ENCODE data around the gene PIK3R2. TPM values are rescaled to one million over a fixed set of nuclear protein-coding genes. Genes with fewer than 3 reads are reported as not detected.

The PIK3R2 gene
- polyA plus RNA-seq, 1 donor from 2014 or later: 14.8 TPM

GRCh38 chr19:18122424-18122823 is 30.5 kb upstream of the PIK3R2 start:
- peaks cover 8% of the 10 kb centered on the region for H3K79me2 ChIP-seq (replicated peaks; ENCODE audit: insufficient read depth, low read length)
- no peak overlapping the region for H3K9ac ChIP-seq (ENCODE audit: low read length)
- H3K4me2 ChIP-seq (ENCODE audit: low read length): no peak overlapping the region
- no peak overlapping the region for H3K4me3 ChIP-seq (ENCODE audit: low read length)
- no peaks in the 10 kb centered on the region for H3K36me3 ChIP-seq (ENCODE audit: insufficient read depth, low read length)
- H3K9me3 ChIP-seq (ENCODE audit: low read length): no peaks in the 10 kb centered on the region
- H3K9me2 ChIP-seq (ENCODE audit: insufficient read depth, low read length): no peaks in the 10 kb centered on the region
- TF ChIP-seq TAF1 (IDR thresholded peaks at IDR 0.05; ENCODE audit: low read depth) (no peak), SMC3 (conservative IDR thresholded peaks at IDR 0.05; ENCODE audit: poor library complexity) (no peak), EZH2 (IDR thresholded peaks at IDR 0.05; ENCODE audit: borderline replicate concordance, insufficient read depth, low read length, poor library complexity, severe bottlenecking) (no peak), POLR2AphosphoS5 (IDR thresholded peaks at IDR 0.05) (no peak), MXI1 (conservative IDR thresholded peaks at IDR 0.05; ENCODE audit: poor library complexity, severe bottlenecking) (no peak), RAD21 (conservative IDR thresholded peaks at IDR 0.05) (no peak), EP300 (conservative IDR thresholded peaks at IDR 0.05; ENCODE audit: poor library complexity, severe bottlenecking) (no peak)
- TF ChIP-seq, protein P1, sequence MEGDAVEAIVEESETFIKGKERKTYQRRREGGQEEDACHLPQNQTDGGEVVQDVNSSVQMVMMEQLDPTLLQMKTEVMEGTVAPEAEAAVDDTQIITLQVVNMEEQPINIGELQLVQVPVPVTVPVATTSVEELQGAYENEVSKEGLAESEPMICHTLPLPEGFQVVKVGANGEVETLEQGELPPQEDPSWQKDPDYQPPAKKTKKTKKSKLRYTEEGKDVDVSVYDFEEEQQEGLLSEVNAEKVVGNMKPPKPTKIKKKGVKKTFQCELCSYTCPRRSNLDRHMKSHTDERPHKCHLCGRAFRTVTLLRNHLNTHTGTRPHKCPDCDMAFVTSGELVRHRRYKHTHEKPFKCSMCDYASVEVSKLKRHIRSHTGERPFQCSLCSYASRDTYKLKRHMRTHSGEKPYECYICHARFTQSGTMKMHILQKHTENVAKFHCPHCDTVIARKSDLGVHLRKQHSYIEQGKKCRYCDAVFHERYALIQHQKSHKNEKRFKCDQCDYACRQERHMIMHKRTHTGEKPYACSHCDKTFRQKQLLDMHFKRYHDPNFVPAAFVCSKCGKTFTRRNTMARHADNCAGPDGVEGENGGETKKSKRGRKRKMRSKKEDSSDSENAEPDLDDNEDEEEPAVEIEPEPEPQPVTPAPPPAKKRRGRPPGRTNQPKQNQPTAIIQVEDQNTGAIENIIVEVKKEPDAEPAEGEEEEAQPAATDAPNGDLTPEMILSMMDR (IDR thresholded peaks at IDR 0.05; ENCODE audit: poor library complexity, severe bottlenecking): no peak
- TF ChIP-seq, protein P2, sequence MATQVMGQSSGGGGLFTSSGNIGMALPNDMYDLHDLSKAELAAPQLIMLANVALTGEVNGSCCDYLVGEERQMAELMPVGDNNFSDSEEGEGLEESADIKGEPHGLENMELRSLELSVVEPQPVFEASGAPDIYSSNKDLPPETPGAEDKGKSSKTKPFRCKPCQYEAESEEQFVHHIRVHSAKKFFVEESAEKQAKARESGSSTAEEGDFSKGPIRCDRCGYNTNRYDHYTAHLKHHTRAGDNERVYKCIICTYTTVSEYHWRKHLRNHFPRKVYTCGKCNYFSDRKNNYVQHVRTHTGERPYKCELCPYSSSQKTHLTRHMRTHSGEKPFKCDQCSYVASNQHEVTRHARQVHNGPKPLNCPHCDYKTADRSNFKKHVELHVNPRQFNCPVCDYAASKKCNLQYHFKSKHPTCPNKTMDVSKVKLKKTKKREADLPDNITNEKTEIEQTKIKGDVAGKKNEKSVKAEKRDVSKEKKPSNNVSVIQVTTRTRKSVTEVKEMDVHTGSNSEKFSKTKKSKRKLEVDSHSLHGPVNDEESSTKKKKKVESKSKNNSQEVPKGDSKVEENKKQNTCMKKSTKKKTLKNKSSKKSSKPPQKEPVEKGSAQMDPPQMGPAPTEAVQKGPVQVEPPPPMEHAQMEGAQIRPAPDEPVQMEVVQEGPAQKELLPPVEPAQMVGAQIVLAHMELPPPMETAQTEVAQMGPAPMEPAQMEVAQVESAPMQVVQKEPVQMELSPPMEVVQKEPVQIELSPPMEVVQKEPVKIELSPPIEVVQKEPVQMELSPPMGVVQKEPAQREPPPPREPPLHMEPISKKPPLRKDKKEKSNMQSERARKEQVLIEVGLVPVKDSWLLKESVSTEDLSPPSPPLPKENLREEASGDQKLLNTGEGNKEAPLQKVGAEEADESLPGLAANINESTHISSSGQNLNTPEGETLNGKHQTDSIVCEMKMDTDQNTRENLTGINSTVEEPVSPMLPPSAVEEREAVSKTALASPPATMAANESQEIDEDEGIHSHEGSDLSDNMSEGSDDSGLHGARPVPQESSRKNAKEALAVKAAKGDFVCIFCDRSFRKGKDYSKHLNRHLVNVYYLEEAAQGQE (IDR thresholded peaks at IDR 0.05; ENCODE audit: borderline replicate concordance): no peak
- H3K27me3 ChIP-seq (ENCODE audit: insufficient read depth, low read depth, low read length): no peaks in the 10 kb centered on the region
- H2AFZ ChIP-seq (ENCODE audit: low read depth, low read length): no peak overlapping the region
- no peaks in the 10 kb centered on the region for H3F3A ChIP-seq (ENCODE audit: insufficient read depth, low read length, poor library complexity, severe bottlenecking)
- no peak overlapping the region for H3K27ac ChIP-seq (ENCODE audit: low read length)
- no peaks in the 10 kb centered on the region for H4K20me1 ChIP-seq (ENCODE audit: insufficient read depth)

- Histone ChIP-seq H3K27ac (ENCODE audit: low read length) (no peak overlapping the region), H4K20me1 (ENCODE audit: insufficient read depth) (no peaks in the 10 kb centered on the region), H3K9ac (ENCODE audit: low read length) (no peak overlapping the region), H2AFZ (ENCODE audit: low read depth, low read length) (no peak overlapping the region), H3K4me2 (ENCODE audit: low read length) (no peak overlapping the region), H3K27me3 (ENCODE audit: insufficient read depth, low read depth, low read length) (no peaks in the 10 kb centered on the region), H3K9me2 (ENCODE audit: insufficient read depth, low read length) (no peaks in the 10 kb centered on the region), H3K36me3 (ENCODE audit: insufficient read depth, low read length) (no peaks in the 10 kb centered on the region), H3F3A (ENCODE audit: insufficient read depth, low read length, poor library complexity, severe bottlenecking) (no peaks in the 10 kb centered on the region), H3K9me3 (ENCODE audit: low read length) (no peaks in the 10 kb centered on the region), H3K4me3 (ENCODE audit: low read length) (no peak overlapping the region), H3K79me2 (replicated peaks; ENCODE audit: insufficient read depth, low read length) (peaks cover 8% of the 10 kb centered on the region)
- TF ChIP-seq TAF1 (IDR thresholded peaks at IDR 0.05; ENCODE audit: low read depth): no peak
- TF ChIP-seq MXI1 (conservative IDR thresholded peaks at IDR 0.05; ENCODE audit: poor library complexity, severe bottlenecking): no peak
- no peak for TF ChIP-seq EZH2 (IDR thresholded peaks at IDR 0.05; ENCODE audit: borderline replicate concordance, insufficient read depth, low read length, poor library complexity, severe bottlenecking)
- TF ChIP-seq, protein P2 (IDR thresholded peaks at IDR 0.05; ENCODE audit: borderline replicate concordance): no peak
- TF ChIP-seq SMC3 (conservative IDR thresholded peaks at IDR 0.05; ENCODE audit: poor library complexity): no peak
- TF ChIP-seq POLR2AphosphoS5 (IDR thresholded peaks at IDR 0.05): no peak
- no peak for TF ChIP-seq RAD21 (conservative IDR thresholded peaks at IDR 0.05)
- TF ChIP-seq EP300 (conservative IDR thresholded peaks at IDR 0.05; ENCODE audit: poor library complexity, severe bottlenecking): no peak
These were observed 29.8 kb upstream of the PIK3R2 start for GRCh38 chr19:18122860-18123795.

Data from neural cell (in vitro differentiated cells).